ENCODE results near the gene RRAGC. TPM values are rescaled to one million over a fixed set of nuclear protein-coding genes. Genes with fewer than 3 reads are reported as not detected.
A peak's percentile ranks its signal among the peaks of the same experiment; 100 is the strongest.

Gene RRAGC
- total and polyA plus RNA-seq, 9 of the 15 experiments (the other 6 are each of a cell fraction or from before 2014, with no cell fraction given): 3.9 to 16.9 (median 10.9) TPM

DNA sequence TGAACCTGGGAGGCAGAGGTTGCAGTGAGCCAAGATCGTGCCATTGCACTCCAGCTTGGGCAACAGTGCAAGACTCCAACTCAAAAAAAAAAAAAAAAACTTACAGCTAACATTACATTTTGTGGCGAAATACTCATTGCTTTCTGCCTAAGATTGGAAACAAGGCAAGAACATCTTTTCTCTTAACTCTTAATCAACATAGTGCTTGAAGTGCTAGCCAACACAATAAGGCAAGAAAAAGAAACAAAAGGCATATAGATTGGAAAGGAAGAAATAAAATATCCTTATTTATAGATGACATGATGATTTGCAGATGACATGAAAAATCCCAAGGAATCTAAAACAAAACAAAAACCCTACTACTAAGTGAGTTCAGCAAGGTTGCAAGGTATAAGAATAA lies 46.4 kb upstream of the RRAGC start (continued):
- TF ChIP-seq, protein P1, sequence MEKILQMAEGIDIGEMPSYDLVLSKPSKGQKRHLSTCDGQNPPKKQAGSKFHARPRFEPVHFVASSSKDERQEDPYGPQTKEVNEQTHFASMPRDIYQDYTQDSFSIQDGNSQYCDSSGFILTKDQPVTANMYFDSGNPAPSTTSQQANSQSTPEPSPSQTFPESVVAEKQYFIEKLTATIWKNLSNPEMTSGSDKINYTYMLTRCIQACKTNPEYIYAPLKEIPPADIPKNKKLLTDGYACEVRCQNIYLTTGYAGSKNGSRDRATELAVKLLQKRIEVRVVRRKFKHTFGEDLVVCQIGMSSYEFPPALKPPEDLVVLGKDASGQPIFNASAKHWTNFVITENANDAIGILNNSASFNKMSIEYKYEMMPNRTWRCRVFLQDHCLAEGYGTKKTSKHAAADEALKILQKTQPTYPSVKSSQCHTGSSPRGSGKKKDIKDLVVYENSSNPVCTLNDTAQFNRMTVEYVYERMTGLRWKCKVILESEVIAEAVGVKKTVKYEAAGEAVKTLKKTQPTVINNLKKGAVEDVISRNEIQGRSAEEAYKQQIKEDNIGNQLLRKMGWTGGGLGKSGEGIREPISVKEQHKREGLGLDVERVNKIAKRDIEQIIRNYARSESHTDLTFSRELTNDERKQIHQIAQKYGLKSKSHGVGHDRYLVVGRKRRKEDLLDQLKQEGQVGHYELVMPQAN (IDR thresholded peaks at IDR 0.05; ENCODE audit: borderline replicate concordance): no peak
- TF ChIP-seq RAD51 (IDR thresholded peaks at IDR 0.05; ENCODE audit: borderline replicate concordance, low read depth): no peak
- TF ChIP-seq TBL1XR1 (IDR thresholded peaks at IDR 0.05; ENCODE audit: low read length in 2 of 2): no peak
- TF ChIP-seq TRIM24 (IDR thresholded peaks at IDR 0.05): peak in 1 of 2 experiments; percentile 44; a peak in 1 of 4 replicates
- TF ChIP-seq, protein P2, sequence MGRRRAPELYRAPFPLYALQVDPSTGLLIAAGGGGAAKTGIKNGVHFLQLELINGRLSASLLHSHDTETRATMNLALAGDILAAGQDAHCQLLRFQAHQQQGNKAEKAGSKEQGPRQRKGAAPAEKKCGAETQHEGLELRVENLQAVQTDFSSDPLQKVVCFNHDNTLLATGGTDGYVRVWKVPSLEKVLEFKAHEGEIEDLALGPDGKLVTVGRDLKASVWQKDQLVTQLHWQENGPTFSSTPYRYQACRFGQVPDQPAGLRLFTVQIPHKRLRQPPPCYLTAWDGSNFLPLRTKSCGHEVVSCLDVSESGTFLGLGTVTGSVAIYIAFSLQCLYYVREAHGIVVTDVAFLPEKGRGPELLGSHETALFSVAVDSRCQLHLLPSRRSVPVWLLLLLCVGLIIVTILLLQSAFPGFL (CRISPR knock-in tag; IDR thresholded peaks at IDR 0.05): no peak
- TF ChIP-seq ZNF184 (CRISPR knock-in tag; IDR thresholded peaks at IDR 0.05): no peak
- TF ChIP-seq, protein P3, sequence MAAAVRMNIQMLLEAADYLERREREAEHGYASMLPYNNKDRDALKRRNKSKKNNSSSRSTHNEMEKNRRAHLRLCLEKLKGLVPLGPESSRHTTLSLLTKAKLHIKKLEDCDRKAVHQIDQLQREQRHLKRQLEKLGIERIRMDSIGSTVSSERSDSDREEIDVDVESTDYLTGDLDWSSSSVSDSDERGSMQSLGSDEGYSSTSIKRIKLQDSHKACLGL (CRISPR knock-in tag; IDR thresholded peaks at IDR 0.05; ENCODE audit: borderline replicate concordance, poor library complexity, severe bottlenecking): no peak
- no peak for TF ChIP-seq ZNF212 (CRISPR knock-in tag; IDR thresholded peaks at IDR 0.05)
- TF ChIP-seq, protein P4, sequence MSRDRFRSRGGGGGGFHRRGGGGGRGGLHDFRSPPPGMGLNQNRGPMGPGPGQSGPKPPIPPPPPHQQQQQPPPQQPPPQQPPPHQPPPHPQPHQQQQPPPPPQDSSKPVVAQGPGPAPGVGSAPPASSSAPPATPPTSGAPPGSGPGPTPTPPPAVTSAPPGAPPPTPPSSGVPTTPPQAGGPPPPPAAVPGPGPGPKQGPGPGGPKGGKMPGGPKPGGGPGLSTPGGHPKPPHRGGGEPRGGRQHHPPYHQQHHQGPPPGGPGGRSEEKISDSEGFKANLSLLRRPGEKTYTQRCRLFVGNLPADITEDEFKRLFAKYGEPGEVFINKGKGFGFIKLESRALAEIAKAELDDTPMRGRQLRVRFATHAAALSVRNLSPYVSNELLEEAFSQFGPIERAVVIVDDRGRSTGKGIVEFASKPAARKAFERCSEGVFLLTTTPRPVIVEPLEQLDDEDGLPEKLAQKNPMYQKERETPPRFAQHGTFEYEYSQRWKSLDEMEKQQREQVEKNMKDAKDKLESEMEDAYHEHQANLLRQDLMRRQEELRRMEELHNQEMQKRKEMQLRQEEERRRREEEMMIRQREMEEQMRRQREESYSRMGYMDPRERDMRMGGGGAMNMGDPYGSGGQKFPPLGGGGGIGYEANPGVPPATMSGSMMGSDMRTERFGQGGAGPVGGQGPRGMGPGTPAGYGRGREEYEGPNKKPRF (IDR thresholded peaks at IDR 0.05; ENCODE audit: low read depth, low read length): no peak
- no peak for TF ChIP-seq ZNF444 (CRISPR knock-in tag; IDR thresholded peaks at IDR 0.05)
- no peak for TF ChIP-seq ZBTB1 (CRISPR knock-in tag; IDR thresholded peaks at IDR 0.05; ENCODE audit: borderline replicate concordance, low read depth)
- peak; percentile 73 for TF ChIP-seq RBM25 (IDR thresholded peaks at IDR 0.05; ENCODE audit: low read depth, low read length, severe bottlenecking)
- TF ChIP-seq TRIM28 (IDR thresholded peaks at IDR 0.05): peak; percentile 85
- no peak for TF ChIP-seq ZNF316 (IDR thresholded peaks at IDR 0.05)
- peak; percentile 14 to 45; a peak in 1 of 4 replicates for TF ChIP-seq KDM1A (IDR thresholded peaks at IDR 0.05)
- TF ChIP-seq, protein P5, sequence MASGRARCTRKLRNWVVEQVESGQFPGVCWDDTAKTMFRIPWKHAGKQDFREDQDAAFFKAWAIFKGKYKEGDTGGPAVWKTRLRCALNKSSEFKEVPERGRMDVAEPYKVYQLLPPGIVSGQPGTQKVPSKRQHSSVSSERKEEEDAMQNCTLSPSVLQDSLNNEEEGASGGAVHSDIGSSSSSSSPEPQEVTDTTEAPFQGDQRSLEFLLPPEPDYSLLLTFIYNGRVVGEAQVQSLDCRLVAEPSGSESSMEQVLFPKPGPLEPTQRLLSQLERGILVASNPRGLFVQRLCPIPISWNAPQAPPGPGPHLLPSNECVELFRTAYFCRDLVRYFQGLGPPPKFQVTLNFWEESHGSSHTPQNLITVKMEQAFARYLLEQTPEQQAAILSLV (tag; IDR thresholded peaks at IDR 0.05): no peak
- no peak for TF ChIP-seq SP1 (CRISPR knock-in tag; IDR thresholded peaks at IDR 0.05)
- TF ChIP-seq MAZ (CRISPR knock-in tag; conservative IDR thresholded peaks at IDR 0.05 in 1 of 2, IDR thresholded peaks at IDR 0.05 in 1 of 2): no peak
- TF ChIP-seq RUNX1 (IDR thresholded peaks at IDR 0.05; ENCODE audit: low read depth): no peak
- TF ChIP-seq, protein P6, sequence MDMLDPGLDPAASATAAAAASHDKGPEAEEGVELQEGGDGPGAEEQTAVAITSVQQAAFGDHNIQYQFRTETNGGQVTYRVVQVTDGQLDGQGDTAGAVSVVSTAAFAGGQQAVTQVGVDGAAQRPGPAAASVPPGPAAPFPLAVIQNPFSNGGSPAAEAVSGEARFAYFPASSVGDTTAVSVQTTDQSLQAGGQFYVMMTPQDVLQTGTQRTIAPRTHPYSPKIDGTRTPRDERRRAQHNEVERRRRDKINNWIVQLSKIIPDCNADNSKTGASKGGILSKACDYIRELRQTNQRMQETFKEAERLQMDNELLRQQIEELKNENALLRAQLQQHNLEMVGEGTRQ (CRISPR knock-in tag; IDR thresholded peaks at IDR 0.05): no peak
- no peak for TF ChIP-seq CHD2 (IDR thresholded peaks at IDR 0.05; ENCODE audit: low read depth, low read length)
- TF ChIP-seq ZEB2 (IDR thresholded peaks at IDR 0.05): 0 out of 2 replicates have a peak, but pooled peaks have one; percentile 28
- peak; percentile 70; the same call in 1 of the 2 replicates for TF ChIP-seq CBX5 (IDR thresholded peaks at IDR 0.05; ENCODE audit: borderline replicate concordance, low read depth)
